A549 (cell line): ENCODE results near the gene KIF18A. TPM values are rescaled to one million over a fixed set of nuclear protein-coding genes. Genes with fewer than 3 reads are reported as not detected.

Source experiments
- ATAC-seq, 2 experiments: fragments of 200-7000 bp in 1 of 2; fragments of >200 bp in 1 of 2; cut with Nextera tagmentation in 1 of 2; cut with Tn5 transposase in 1 of 2; 3 replicates each; pipeline versions ENCODE4 v1.8.0 to v1.9.1; 2018 to 2020; ENCODE audit warnings: mild to moderate bottlenecking in 1 of 2, moderate library complexity in 1 of 2
- CTCF ChIA-PET: fragments of 300-600 bp; sonication (Branson Sonifier 250); formaldehyde crosslinking; extraction: SDS; loops from one replicate; lab custom pipeline; 2021; ENCODE audit warnings: antibody characterized with exemption, inconsistent platforms; lab: Yijun Ruan, JAX
- POLR2A ChIA-PET: fragments of 350-600 bp; formaldehyde crosslinking; extraction: SDS; loops from one replicate; lab custom pipeline; 2021; ENCODE audit warnings: antibody characterized with exemption, inconsistent platforms; lab: Yijun Ruan, JAX
- DNase-seq, 2 experiments: peaks; one replicate each; pipeline versions ENCODE4 v3.0.0 to v3.0.0-alpha.2; 2011 to 2016; ENCODE audit warnings: low read depth in 1 of 2, low spot score in 1 of 2
- FAIRE-seq: peaks from 2 replicates; lab custom pipeline; 2011; peaks lifted over from hg19 to GRCh38; lab: Jason Lieb, UNC
- H3K27ac ChIP-seq, 2 experiments: fragments of >200 bp; sonication (Bioruptor Twin); formaldehyde crosslinking; 3 replicates each; pipeline ENCODE4 v1.5.1; 2016 to 2017
- H3K4me1 ChIP-seq: fragments of >200 bp; sonication (Bioruptor Twin); formaldehyde crosslinking; 3 replicates; pipeline ENCODE4 v1.6.1; 2016
- H3K4me2 ChIP-seq: fragments of >200 bp; sonication (Bioruptor Twin); formaldehyde crosslinking; 3 replicates; pipeline ENCODE4 v1.6.1; 2016
- H3K4me3 ChIP-seq: fragments of >200 bp; sonication (Bioruptor Twin); formaldehyde crosslinking; 3 replicates; pipeline ENCODE4 v1.5.1; 2016
- H3K9me3 ChIP-seq: fragments of >200 bp; sonication (Bioruptor Twin); formaldehyde crosslinking; 3 replicates; pipeline ENCODE4 v1.6.1; 2016
- CEBPB ChIP-seq, 2 experiments: fragments of >200 bp in 1 of 2; sonication (Bioruptor Twin) in 1 of 2; formaldehyde crosslinking in 1 of 2; IDR thresholded peaks; 2 replicates each; pipeline ENCODE4 v1.6.1; 2012 to 2016
- CHD4 ChIP-seq: fragments of 200-600 bp; sonication (generic); IDR thresholded peaks from 2 replicates; pipeline ENCODE4 v1.6.1; 2016; ENCODE audit warnings: antibody characterized with exemption, mild to moderate bottlenecking, borderline replicate concordance
- E2F6 ChIP-seq: IDR thresholded peaks from 2 replicates; pipeline ENCODE4 v1.6.1; 2012; ENCODE audit warnings: low read depth, borderline replicate concordance
- FOSL2 ChIP-seq, 2 experiments: fragments of 450-650 bp in 1 of 2; fragments of >200 bp in 1 of 2; sonication (Bioruptor Twin) in 1 of 2; formaldehyde crosslinking; IDR thresholded peaks; 2 replicates each; pipeline versions ENCODE4 v1.5.0 to v1.6.1; 2016 to 2020; ENCODE audit warnings: mild to moderate bottlenecking in 1 of 2, moderate library complexity in 1 of 2
- HDAC2 ChIP-seq: fragments of 200-600 bp; sonication (generic); IDR thresholded peaks from 2 replicates; pipeline ENCODE4 v1.6.1; 2016
- HEYL ChIP-seq: fragments of 250-450 bp; sonication (Bioruptor Pico); IDR thresholded peaks from 2 replicates; pipeline ENCODE4 v1.8.0; 2021; ENCODE audit warnings: mild to moderate bottlenecking, moderate library complexity
- HMGXB4 ChIP-seq: fragments of 250-450 bp; sonication (Bioruptor Pico); IDR thresholded peaks from 2 replicates; pipeline ENCODE4 v1.5.0; 2021; ENCODE audit warnings: mild to moderate bottlenecking, moderate library complexity, borderline replicate concordance
- MAFK ChIP-seq: fragments of 450-650 bp; IDR thresholded peaks from 2 replicates; pipeline ENCODE4 v1.6.1; 2014; ENCODE audit not compliant: partially characterized antibody
- NFE2L2 ChIP-seq: fragments of 150-350 bp; conservative IDR thresholded peaks from 2 replicates; pipeline ENCODE4 v1.6.1; 2014; ENCODE audit warnings: low read length
- POLR2A ChIP-seq: IDR thresholded peaks from 2 replicates; pipeline ENCODE4 v1.6.1; 2012; ENCODE audit warnings: mild to moderate bottlenecking, low read length
- RAD21 ChIP-seq, 2 experiments: fragments of >200 bp in 1 of 2; sonication (Bioruptor Twin) in 1 of 2; formaldehyde crosslinking in 1 of 2; IDR thresholded peaks in 1 of 2; conservative IDR thresholded peaks in 1 of 2; 2 replicates in 1 of 2; 3 replicates in 1 of 2; pipeline ENCODE4 v1.6.1; 2012 to 2018; ENCODE audit warnings: inconsistent platforms in 1 of 2
- RFX5 ChIP-seq: fragments of 450-650 bp; IDR thresholded peaks from 2 replicates; pipeline ENCODE4 v1.7.1; 2014; ENCODE audit warnings: antibody characterized with exemption, mild to moderate bottlenecking, moderate library complexity
- TP53 ChIP-seq: fragments of 250-450 bp; sonication (Bioruptor Pico); IDR thresholded peaks from 2 replicates; pipeline ENCODE4 v1.5.0; 2021; ENCODE audit warnings: mild to moderate bottlenecking, moderate library complexity
- ZC3H11A ChIP-seq: fragments of 450-650 bp; IDR thresholded peaks from 2 replicates; pipeline ENCODE4 v1.6.1; 2014; ENCODE audit warnings: antibody characterized with exemption, mild to moderate bottlenecking
- ZNF302 ChIP-seq: fragments of 250-450 bp; sonication (Bioruptor Pico); IDR thresholded peaks from 2 replicates; pipeline ENCODE4 v1.9.0; 2021; ENCODE audit warnings: inconsistent platforms, mild to moderate bottlenecking, moderate library complexity
- WGBS: methylation state at CpG from one replicate; pipeline ENCODE4 v1.1.6; 2017; ENCODE audit errors: missing lambda C conversion rate; 5-methylcytosine and 5-hydroxymethylcytosine counted together
- polyA plus RNA-seq, 4 experiments: library from polyadenylated mRNA; depleted of rRNA in 3 of 4; stranded (reverse); fragments of >200 nt; fragmentation: RNase III in 1 of 4; extraction: RNeasy Plus Mini Kit Qiagen cat#74134 plus additional on column Dnase treatment in 1 of 4; gene quantifications; 2 replicates in 3 of 4; 3 replicates in 1 of 4; pipeline ENCODE4 v1.2.3, GENCODE V29; 2011 to 2017

The KIF18A gene
- polyA plus RNA-seq, 2 of the 4 experiments (the other 2 are of a cell fraction), result 24.8 to 47.2 TPM

- ATAC-seq, result no peak
- Histone ChIP-seq H3K4me3 (no peak overlapping the region), H3K9me3 (no peaks in the 10 kb centered on the region), H3K4me2 (no peak overlapping the region), H3K4me1 (peaks cover 18% of the 10 kb centered on the region), H3K27ac (no peak overlapping the region)
- ChIA-PET CTCF (no interaction called here), POLR2A (no interaction called here)
- TF ChIP-seq FOSL2 (IDR thresholded peaks at IDR 0.05) (no peak), FOSL2 (CRISPR knock-in tag; IDR thresholded peaks at IDR 0.05) (no peak), CEBPB (IDR thresholded peaks at IDR 0.05) (peak; percentile 18 to 29; a peak in 1 of 4 replicates)
- no peak for FAIRE-seq
- WGBS, result 91% methylated on average over 4 of the region's 4 CpGs
- no peak for DNase-seq
Observed at GRCh38 chr11:28011813-28012212, 96.1 kb downstream of the KIF18A start.

- DNase-seq (no peak), FAIRE-seq (no peak), ATAC-seq (no peak)
- Histone ChIP-seq H3K4me2 (peak overlapping the region; percentile 17; the same call in 1 of the 3 replicates), H3K4me3 (no peak overlapping the region), H3K4me1 (peaks cover 18% of the 10 kb centered on the region), H3K9me3 (no peaks in the 10 kb centered on the region), H3K27ac (peak overlapping the region; percentile 21 to 23; a peak in 4 of 6 replicates)
- 28% methylated on average over 1 of the region's 1 CpG for WGBS
- CTCF ChIA-PET, result no interaction called here
- TF ChIP-seq POLR2A (no peak), RAD21 (conservative IDR thresholded peaks at IDR 0.05 in 1 of 2, IDR thresholded peaks at IDR 0.05 in 1 of 2) (no peak), CEBPB (IDR thresholded peaks at IDR 0.05) (no peak), RFX5 (no peak), E2F6 (no peak), HEYL (CRISPR knock-in tag) (no peak)
- POLR2A ChIA-PET, result no interaction called here
Observed at GRCh38 chr11:28009996-28010395, 98.0 kb downstream of the KIF18A start.

GRCh38 chr11:28009388-28009787, 98.6 kb downstream of the KIF18A start:
- CTCF ChIA-PET, result no interaction called here
- peak in 1 of 2 experiments; percentile 29 for DNase-seq

GRCh38 chr11:28003615-28004014, 104.3 kb downstream of the KIF18A start:
- no peak overlapping the region for H3K27ac ChIP-seq
- POLR2A ChIA-PET, result no interaction called here
- no peak overlapping the region for H3K4me3 ChIP-seq
- no peaks in the 10 kb centered on the region for H3K4me1 ChIP-seq
- H3K4me2 ChIP-seq, result no peak overlapping the region
- FAIRE-seq, result no peak
- peaks cover 18% of the 10 kb centered on the region for H3K9me3 ChIP-seq
- CTCF ChIA-PET, result no interaction called here
- TF ChIP-seq MAFK (peak; percentile 35), POLR2A (no peak)
- DNase-seq, result no peak
- ATAC-seq, result no peak

More at GRCh38 chr11:28009388-28009787, 98.6 kb downstream of the KIF18A start:
- ATAC-seq, result no peak
- peak; percentile 94 for TF ChIP-seq NFE2L2
- peak; percentile 74 to 94; a peak in 3 of 4 replicates for TF ChIP-seq CEBPB (IDR thresholded peaks at IDR 0.05)
- no peak for TF ChIP-seq HMGXB4
- TF ChIP-seq MAFK, result peak; percentile 95
- TF ChIP-seq FOSL2 (IDR thresholded peaks at IDR 0.05), result no peak
- peak; percentile 61 for TF ChIP-seq FOSL2 (CRISPR knock-in tag; IDR thresholded peaks at IDR 0.05)
- TF ChIP-seq CHD4, result no peak
- Histone ChIP-seq H3K4me1 (peaks cover 18% of the 10 kb centered on the region), H3K4me2 (peak overlapping the region; percentile 17; the same call in 2 of the 3 replicates), H3K4me3 (no peak overlapping the region), H3K27ac (peak overlapping the region; percentile 23 to 71; a peak in 5 of 6 replicates), H3K9me3 (no peaks in the 10 kb centered on the region)
- POLR2A ChIA-PET, result no interaction called here
- peak; percentile 63 for FAIRE-seq

GRCh38 chr11:27998552-27998951, 109.4 kb downstream of the KIF18A start:
- no peak overlapping the region for H3K27ac ChIP-seq
- H3K9me3 ChIP-seq, result peaks cover 18% of the 10 kb centered on the region
- TF ChIP-seq HDAC2 (no peak), ZC3H11A (no peak), FOSL2 (IDR thresholded peaks at IDR 0.05) (no peak), FOSL2 (CRISPR knock-in tag; IDR thresholded peaks at IDR 0.05) (no peak), MAFK (no peak), ZNF302 (CRISPR knock-in tag) (no peak), TP53 (CRISPR knock-in tag) (no peak)
- TF ChIP-seq, all 56 proteins: peak for 0
- no peak for FAIRE-seq
- peaks cover 20% of the 10 kb centered on the region for H3K4me1 ChIP-seq
- ATAC-seq, result no peak
- POLR2A ChIA-PET, result no interaction called here
- no peak for DNase-seq
- CTCF ChIA-PET, result no interaction called here
- H3K4me3 ChIP-seq, result no peak overlapping the region
- no peak overlapping the region for H3K4me2 ChIP-seq
